HepG2 (cell line): ENCODE measurements around the gene PITRM1. TPM values are rescaled to one million over a fixed set of nuclear protein-coding genes. Genes with fewer than 3 reads are reported as not detected.

Experiments
- polyA plus RNA-seq, 8 experiments: library from polyadenylated mRNA; depleted of rRNA in 3 of 8; stranded (reverse) in 7 of 8; unstranded in 1 of 8; fragments of >200 nt; fragmentation: Illumina TruSeq in 4 of 8; extraction: Trizol in 4 of 8; gene quantifications; 2 replicates each; pipeline versions ENCODE4 v1.2.1 to v1.2.3, GENCODE V29; 2011 to 2016; ENCODE audit warnings: low read depth in 4 of 8, missing spikeins in 1 of 8, mixed read lengths in 1 of 8; ENCODE audit not compliant: insufficient read depth in 1 of 8
- total RNA-seq, 5 experiments: library from RNA; depleted of rRNA; stranded (reverse); fragments of >200 nt; fragmentation: Illumina TruSeq; extraction: Trizol; gene quantifications; 2 replicates each; pipeline ENCODE4 v1.2.3, GENCODE V29; 2016; ENCODE audit warnings: low read depth in 1 of 5

Gene PITRM1
- total and polyA plus RNA-seq, 2 of the 13 experiments (the other 11 are each of a cell fraction or from before 2014, with no cell fraction given): 16.4 to 29.0 TPM

Other genes starting within 250 kb of the PITRM1 start
- gene PFKP, start 105.2 kb downstream of the PITRM1 start, total RNA-seq (2016; rRNA removed; fragmentation: Illumina TruSeq; extraction: Trizol): 0.80 and 1.3 TPM in 2 replicates
- gene PFKP, start 105.2 kb downstream of the PITRM1 start, polyA plus RNA-seq (2011; rRNA removed): 1.9 and 2.4 TPM in 2 replicates